PC-3 (cell line): Measurements from ENCODE around the gene CCDC110.

ENCODE experiments used
- EZH2 ChIP-seq: fragments of 300-600 bp; sonication (generic); IDR thresholded peaks from one replicate; pipeline ENCODE4 v1.6.1; 2017; ENCODE audit warnings: antibody characterized with exemption, mild to moderate bottlenecking, low read length; ENCODE audit not compliant: unreplicated experiment
- TF ChIP-seq, protein P1 (sequence below): fragments of 300-600 bp; sonication (generic); conservative IDR thresholded peaks from 2 replicates; pipeline ENCODE4 v1.5.1; 2017; ENCODE audit warnings: antibody characterized with exemption, low read depth, mild to moderate bottlenecking, low read length

DNA sequence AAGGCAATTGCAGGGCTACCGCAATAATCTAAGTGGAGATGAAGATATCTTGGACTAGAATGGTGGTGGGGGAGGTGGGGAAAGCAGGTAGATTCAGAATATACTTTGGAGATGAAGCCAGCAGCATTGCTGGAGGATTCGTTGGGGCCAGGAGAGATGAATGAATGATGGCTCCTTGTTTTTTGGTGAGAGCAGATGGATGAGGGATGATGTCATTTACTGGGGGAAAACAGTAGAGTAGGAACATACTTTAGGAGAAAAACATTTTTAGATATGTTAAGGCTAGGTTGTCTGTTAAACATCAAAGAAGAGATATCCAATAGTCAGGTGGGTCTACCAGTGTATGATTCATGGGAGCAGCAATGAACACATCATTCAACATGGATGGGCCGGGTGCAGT is 5.8 kb downstream of the CCDC110 start:
- TF ChIP-seq, protein P1, sequence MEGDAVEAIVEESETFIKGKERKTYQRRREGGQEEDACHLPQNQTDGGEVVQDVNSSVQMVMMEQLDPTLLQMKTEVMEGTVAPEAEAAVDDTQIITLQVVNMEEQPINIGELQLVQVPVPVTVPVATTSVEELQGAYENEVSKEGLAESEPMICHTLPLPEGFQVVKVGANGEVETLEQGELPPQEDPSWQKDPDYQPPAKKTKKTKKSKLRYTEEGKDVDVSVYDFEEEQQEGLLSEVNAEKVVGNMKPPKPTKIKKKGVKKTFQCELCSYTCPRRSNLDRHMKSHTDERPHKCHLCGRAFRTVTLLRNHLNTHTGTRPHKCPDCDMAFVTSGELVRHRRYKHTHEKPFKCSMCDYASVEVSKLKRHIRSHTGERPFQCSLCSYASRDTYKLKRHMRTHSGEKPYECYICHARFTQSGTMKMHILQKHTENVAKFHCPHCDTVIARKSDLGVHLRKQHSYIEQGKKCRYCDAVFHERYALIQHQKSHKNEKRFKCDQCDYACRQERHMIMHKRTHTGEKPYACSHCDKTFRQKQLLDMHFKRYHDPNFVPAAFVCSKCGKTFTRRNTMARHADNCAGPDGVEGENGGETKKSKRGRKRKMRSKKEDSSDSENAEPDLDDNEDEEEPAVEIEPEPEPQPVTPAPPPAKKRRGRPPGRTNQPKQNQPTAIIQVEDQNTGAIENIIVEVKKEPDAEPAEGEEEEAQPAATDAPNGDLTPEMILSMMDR: no peak
- no peak for TF ChIP-seq EZH2
